ENCODE measurements around the gene FOXC1.

DNA sequence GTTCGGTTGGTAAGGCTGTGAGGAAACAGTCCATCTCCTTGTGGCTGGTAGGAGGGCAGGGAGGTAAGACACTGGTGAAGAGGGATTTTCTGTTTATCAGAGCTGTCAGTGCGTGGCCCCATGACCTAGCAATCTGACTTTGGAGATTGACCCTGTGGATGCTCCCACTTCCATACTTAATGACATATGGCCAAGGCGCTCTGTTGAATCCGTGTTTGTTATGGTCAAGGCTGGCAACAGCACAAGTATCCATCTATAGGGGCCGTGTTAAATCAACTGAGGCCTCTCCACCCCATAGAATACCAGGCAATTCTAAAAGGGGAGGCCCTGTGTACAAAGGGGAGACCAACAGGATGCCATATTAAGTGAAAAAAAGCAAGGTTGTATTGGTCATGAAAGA, 25.6 kb upstream of the FOXC1 start:
- TF ChIP-seq, protein P1, sequence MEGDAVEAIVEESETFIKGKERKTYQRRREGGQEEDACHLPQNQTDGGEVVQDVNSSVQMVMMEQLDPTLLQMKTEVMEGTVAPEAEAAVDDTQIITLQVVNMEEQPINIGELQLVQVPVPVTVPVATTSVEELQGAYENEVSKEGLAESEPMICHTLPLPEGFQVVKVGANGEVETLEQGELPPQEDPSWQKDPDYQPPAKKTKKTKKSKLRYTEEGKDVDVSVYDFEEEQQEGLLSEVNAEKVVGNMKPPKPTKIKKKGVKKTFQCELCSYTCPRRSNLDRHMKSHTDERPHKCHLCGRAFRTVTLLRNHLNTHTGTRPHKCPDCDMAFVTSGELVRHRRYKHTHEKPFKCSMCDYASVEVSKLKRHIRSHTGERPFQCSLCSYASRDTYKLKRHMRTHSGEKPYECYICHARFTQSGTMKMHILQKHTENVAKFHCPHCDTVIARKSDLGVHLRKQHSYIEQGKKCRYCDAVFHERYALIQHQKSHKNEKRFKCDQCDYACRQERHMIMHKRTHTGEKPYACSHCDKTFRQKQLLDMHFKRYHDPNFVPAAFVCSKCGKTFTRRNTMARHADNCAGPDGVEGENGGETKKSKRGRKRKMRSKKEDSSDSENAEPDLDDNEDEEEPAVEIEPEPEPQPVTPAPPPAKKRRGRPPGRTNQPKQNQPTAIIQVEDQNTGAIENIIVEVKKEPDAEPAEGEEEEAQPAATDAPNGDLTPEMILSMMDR (IDR thresholded peaks at IDR 0.05; ENCODE audit: low read depth, low read length, poor library complexity, severe bottlenecking): no peak
- TF ChIP-seq EZH2phosphoT487 (IDR thresholded peaks at IDR 0.05; ENCODE audit: borderline replicate concordance, low read length): no peak
